ENCODE measurements around the gene KLF4. TPM values are rescaled to one million over a fixed set of nuclear protein-coding genes. Genes with fewer than 3 reads are reported as not detected.

KLF4 gene
- total RNA-seq, 1 experiment from 2014 or later: 5.9 TPM

- TF ChIP-seq PREB (CRISPR knock-in tag; IDR thresholded peaks at IDR 0.05; ENCODE audit: borderline replicate concordance) (no peak), NR2C2 (CRISPR knock-in tag; IDR thresholded peaks at IDR 0.05) (no peak), AFF4 (CRISPR knock-in tag; IDR thresholded peaks at IDR 0.05; ENCODE audit: borderline replicate concordance) (no peak), ZNF396 (CRISPR knock-in tag; IDR thresholded peaks at IDR 0.05; ENCODE audit: borderline replicate concordance) (no peak), ZNF532 (CRISPR knock-in tag; IDR thresholded peaks at IDR 0.05; ENCODE audit: borderline replicate concordance) (no peak), JAZF1 (CRISPR knock-in tag; IDR thresholded peaks at IDR 0.05) (no peak), E2F5 (CRISPR knock-in tag; IDR thresholded peaks at IDR 0.05) (no peak), SOX15 (CRISPR knock-in tag; IDR thresholded peaks at IDR 0.05) (no peak)
- TF ChIP-seq, protein P1, sequence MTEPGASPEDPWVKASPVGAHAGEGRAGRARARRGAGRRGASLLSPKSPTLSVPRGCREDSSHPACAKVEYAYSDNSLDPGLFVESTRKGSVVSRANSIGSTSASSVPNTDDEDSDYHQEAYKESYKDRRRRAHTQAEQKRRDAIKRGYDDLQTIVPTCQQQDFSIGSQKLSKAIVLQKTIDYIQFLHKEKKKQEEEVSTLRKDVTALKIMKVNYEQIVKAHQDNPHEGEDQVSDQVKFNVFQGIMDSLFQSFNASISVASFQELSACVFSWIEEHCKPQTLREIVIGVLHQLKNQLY (CRISPR knock-in tag; IDR thresholded peaks at IDR 0.05): no peak
- TF ChIP-seq, protein P2, sequence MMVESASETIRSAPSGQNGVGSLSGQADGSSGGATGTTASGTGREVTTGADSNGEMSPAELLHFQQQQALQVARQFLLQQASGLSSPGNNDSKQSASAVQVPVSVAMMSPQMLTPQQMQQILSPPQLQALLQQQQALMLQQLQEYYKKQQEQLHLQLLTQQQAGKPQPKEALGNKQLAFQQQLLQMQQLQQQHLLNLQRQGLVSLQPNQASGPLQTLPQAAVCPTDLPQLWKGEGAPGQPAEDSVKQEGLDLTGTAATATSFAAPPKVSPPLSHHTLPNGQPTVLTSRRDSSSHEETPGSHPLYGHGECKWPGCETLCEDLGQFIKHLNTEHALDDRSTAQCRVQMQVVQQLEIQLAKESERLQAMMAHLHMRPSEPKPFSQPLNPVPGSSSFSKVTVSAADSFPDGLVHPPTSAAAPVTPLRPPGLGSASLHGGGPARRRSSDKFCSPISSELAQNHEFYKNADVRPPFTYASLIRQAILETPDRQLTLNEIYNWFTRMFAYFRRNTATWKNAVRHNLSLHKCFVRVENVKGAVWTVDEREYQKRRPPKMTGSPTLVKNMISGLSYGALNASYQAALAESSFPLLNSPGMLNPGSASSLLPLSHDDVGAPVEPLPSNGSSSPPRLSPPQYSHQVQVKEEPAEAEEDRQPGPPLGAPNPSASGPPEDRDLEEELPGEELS (CRISPR knock-in tag; IDR thresholded peaks at IDR 0.05): no peak
- TF ChIP-seq, protein P3, sequence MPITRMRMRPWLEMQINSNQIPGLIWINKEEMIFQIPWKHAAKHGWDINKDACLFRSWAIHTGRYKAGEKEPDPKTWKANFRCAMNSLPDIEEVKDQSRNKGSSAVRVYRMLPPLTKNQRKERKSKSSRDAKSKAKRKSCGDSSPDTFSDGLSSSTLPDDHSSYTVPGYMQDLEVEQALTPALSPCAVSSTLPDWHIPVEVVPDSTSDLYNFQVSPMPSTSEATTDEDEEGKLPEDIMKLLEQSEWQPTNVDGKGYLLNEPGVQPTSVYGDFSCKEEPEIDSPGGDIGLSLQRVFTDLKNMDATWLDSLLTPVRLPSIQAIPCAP (CRISPR knock-in tag; IDR thresholded peaks at IDR 0.05): no peak
- TF ChIP-seq, protein P4, sequence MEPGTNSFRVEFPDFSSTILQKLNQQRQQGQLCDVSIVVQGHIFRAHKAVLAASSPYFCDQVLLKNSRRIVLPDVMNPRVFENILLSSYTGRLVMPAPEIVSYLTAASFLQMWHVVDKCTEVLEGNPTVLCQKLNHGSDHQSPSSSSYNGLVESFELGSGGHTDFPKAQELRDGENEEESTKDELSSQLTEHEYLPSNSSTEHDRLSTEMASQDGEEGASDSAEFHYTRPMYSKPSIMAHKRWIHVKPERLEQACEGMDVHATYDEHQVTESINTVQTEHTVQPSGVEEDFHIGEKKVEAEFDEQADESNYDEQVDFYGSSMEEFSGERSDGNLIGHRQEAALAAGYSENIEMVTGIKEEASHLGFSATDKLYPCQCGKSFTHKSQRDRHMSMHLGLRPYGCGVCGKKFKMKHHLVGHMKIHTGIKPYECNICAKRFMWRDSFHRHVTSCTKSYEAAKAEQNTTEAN (CRISPR knock-in tag; IDR thresholded peaks at IDR 0.05): no peak
Measured at GRCh38 chr9:107472581-107473340, 16.8 kb downstream of the KLF4 start (continued).
